GM18907 (cell line): ENCODE results near the gene UBR2.
"Not testable (repeated sequence)": the region's sequence is repeated elsewhere in the genome, so short reads cannot be mapped to it uniquely, and the experiment has no call there.

Experiments
- ATAC-seq: cut with Tn5 transposase; IDR thresholded peaks from one replicate; pipeline ENCODE4 v1.9.1; 2021; ENCODE audit warnings: mild to moderate bottlenecking, moderate library complexity; ENCODE audit not compliant: unreplicated experiment

The UBR2 gene

GRCh38 chr6:42616716-42617115 is 52.9 kb downstream of the UBR2 start:
- no peak for ATAC-seq

GRCh38 chr6:42618105-42618504 is 54.3 kb downstream of the UBR2 start:
- no peak for ATAC-seq

GRCh38 chr6:42618686-42619085 is 54.9 kb downstream of the UBR2 start:
- ATAC-seq = no peak

GRCh38 chr6:42619963-42620362 is 56.1 kb downstream of the UBR2 start:
- no peak for ATAC-seq

- no peak for ATAC-seq
These were observed 60.8 kb downstream of the UBR2 start for GRCh38 chr6:42624601-42625000.

GRCh38 chr6:42627044-42627443 is 63.2 kb downstream of the UBR2 start:
- no peak for ATAC-seq

GRCh38 chr6:42627674-42628073 is 63.8 kb downstream of the UBR2 start:
- ATAC-seq = no peak

GRCh38 chr6:42628604-42629003 is 64.8 kb downstream of the UBR2 start:
- ATAC-seq = no peak

GRCh38 chr6:42629845-42630244 is 66.0 kb downstream of the UBR2 start:
- no peak for ATAC-seq

- ATAC-seq = no peak
These were observed 73.9 kb downstream of the UBR2 start for GRCh38 chr6:42637681-42638080.

- ATAC-seq = no peak
These were observed 79.0 kb downstream of the UBR2 start for GRCh38 chr6:42642794-42643193.

- no peak for ATAC-seq
These were observed 80.4 kb downstream of the UBR2 start for GRCh38 chr6:42644211-42644610.

GRCh38 chr6:42652024-42652746 is 88.4 kb downstream of the UBR2 start:
- no peak for ATAC-seq

GRCh38 chr6:42653851-42654250 is 90.0 kb downstream of the UBR2 start:
- ATAC-seq = no peak

GRCh38 chr6:42659806-42660205 is 96.0 kb downstream of the UBR2 start:
- no peak for ATAC-seq

GRCh38 chr6:42661540-42662153 is 97.8 kb downstream of the UBR2 start:
- ATAC-seq = no peak

- no peak for ATAC-seq
These were observed 100.9 kb downstream of the UBR2 start for GRCh38 chr6:42664718-42665117.

GRCh38 chr6:42674368-42674767 is 110.5 kb downstream of the UBR2 start:
- not testable (repeated sequence) for ATAC-seq

- ATAC-seq = no peak
These were observed 111.0 kb downstream of the UBR2 start for GRCh38 chr6:42674780-42675179.

GRCh38 chr6:42679358-42679757 is 115.5 kb downstream of the UBR2 start:
- ATAC-seq = no peak

- no peak for ATAC-seq
These were observed 124.5 kb downstream of the UBR2 start for GRCh38 chr6:42688281-42688680.

GRCh38 chr6:42689371-42689770 is 125.5 kb downstream of the UBR2 start:
- no peak for ATAC-seq
